A549 (cell line): Measurements from ENCODE around the gene PDE3A. TPM values are rescaled to one million over a fixed set of nuclear protein-coding genes. Genes with fewer than 3 reads are reported as not detected.

Source experiments
- ATAC-seq, 2 experiments: fragments of 200-7000 bp in 1 of 2; fragments of >200 bp in 1 of 2; cut with Nextera tagmentation in 1 of 2; cut with Tn5 transposase in 1 of 2; 3 replicates each; pipeline versions ENCODE4 v1.8.0 to v1.9.1; 2018 to 2020; ENCODE audit warnings: mild to moderate bottlenecking in 1 of 2, moderate library complexity in 1 of 2
- CTCF ChIA-PET: fragments of 300-600 bp; sonication (Branson Sonifier 250); formaldehyde crosslinking; extraction: SDS; loops from one replicate; lab custom pipeline; 2021; ENCODE audit warnings: antibody characterized with exemption, inconsistent platforms; lab: Yijun Ruan, JAX
- POLR2A ChIA-PET: fragments of 350-600 bp; formaldehyde crosslinking; extraction: SDS; loops from one replicate; lab custom pipeline; 2021; ENCODE audit warnings: antibody characterized with exemption, inconsistent platforms; lab: Yijun Ruan, JAX
- DNase-seq, 2 experiments: peaks; one replicate each; pipeline versions ENCODE4 v3.0.0 to v3.0.0-alpha.2; 2011 to 2016; ENCODE audit warnings: low read depth in 1 of 2, low spot score in 1 of 2
- FAIRE-seq: peaks from 2 replicates; lab custom pipeline; 2011; peaks lifted over from hg19 to GRCh38; lab: Jason Lieb, UNC
- H3K27ac ChIP-seq, 2 experiments: fragments of >200 bp; sonication (Bioruptor Twin); formaldehyde crosslinking; 3 replicates each; pipeline ENCODE4 v1.5.1; 2016 to 2017
- H3K4me1 ChIP-seq: fragments of >200 bp; sonication (Bioruptor Twin); formaldehyde crosslinking; 3 replicates; pipeline ENCODE4 v1.6.1; 2016
- H3K4me2 ChIP-seq: fragments of >200 bp; sonication (Bioruptor Twin); formaldehyde crosslinking; 3 replicates; pipeline ENCODE4 v1.6.1; 2016
- H3K4me3 ChIP-seq: fragments of >200 bp; sonication (Bioruptor Twin); formaldehyde crosslinking; 3 replicates; pipeline ENCODE4 v1.5.1; 2016
- H3K9me3 ChIP-seq: fragments of >200 bp; sonication (Bioruptor Twin); formaldehyde crosslinking; 3 replicates; pipeline ENCODE4 v1.6.1; 2016
- CBX8 ChIP-seq: fragments of 200-600 bp; sonication (generic); IDR thresholded peaks from 2 replicates; pipeline ENCODE4 v1.6.1; 2016
- CHD4 ChIP-seq: fragments of 200-600 bp; sonication (generic); IDR thresholded peaks from 2 replicates; pipeline ENCODE4 v1.6.1; 2016; ENCODE audit warnings: antibody characterized with exemption, mild to moderate bottlenecking, borderline replicate concordance
- EHF ChIP-seq: fragments of 250-450 bp; sonication (Bioruptor Pico); IDR thresholded peaks from 2 replicates; pipeline ENCODE4 v1.5.0; 2020; ENCODE audit warnings: mild to moderate bottlenecking
- EHMT2 ChIP-seq: fragments of 200-600 bp; sonication (generic); IDR thresholded peaks from 2 replicates; pipeline ENCODE4 v1.6.1; 2016; ENCODE audit warnings: antibody characterized with exemption, low read depth, mild to moderate bottlenecking, moderate library complexity
- FOXS1 ChIP-seq: fragments of 250-450 bp; sonication (Bioruptor Pico); IDR thresholded peaks from 2 replicates; pipeline ENCODE4 v1.5.0; 2020; ENCODE audit warnings: mild to moderate bottlenecking, moderate library complexity
- HOXA7 ChIP-seq: fragments of 250-450 bp; sonication (Bioruptor Pico); IDR thresholded peaks from 2 replicates; pipeline ENCODE4 v1.5.0; 2020; ENCODE audit warnings: mild to moderate bottlenecking, moderate library complexity
- HOXB5 ChIP-seq: fragments of 250-450 bp; sonication (Bioruptor Pico); IDR thresholded peaks from 2 replicates; pipeline ENCODE4 v1.5.0; 2020; ENCODE audit warnings: mild to moderate bottlenecking, moderate library complexity
- JUN ChIP-seq, 2 experiments: fragments of >200 bp; sonication (Bioruptor Twin); formaldehyde crosslinking; IDR thresholded peaks; 2 replicates in 1 of 2; 3 replicates in 1 of 2; pipeline ENCODE4 v1.6.1; 2016 to 2017
- KDM5A ChIP-seq: fragments of 200-600 bp; sonication (generic); IDR thresholded peaks from 2 replicates; pipeline ENCODE4 v1.6.1; 2016; ENCODE audit warnings: antibody characterized with exemption, mild to moderate bottlenecking
- MYC ChIP-seq: IDR thresholded peaks from 2 replicates; pipeline ENCODE4 v1.6.1; 2012; ENCODE audit warnings: mild to moderate bottlenecking, inconsistent platforms, low read length, improper control_type of control experiment, borderline replicate concordance
- RAD21 ChIP-seq, 2 experiments: fragments of >200 bp in 1 of 2; sonication (Bioruptor Twin) in 1 of 2; formaldehyde crosslinking in 1 of 2; IDR thresholded peaks in 1 of 2; conservative IDR thresholded peaks in 1 of 2; 2 replicates in 1 of 2; 3 replicates in 1 of 2; pipeline ENCODE4 v1.6.1; 2012 to 2018; ENCODE audit warnings: inconsistent platforms in 1 of 2
- RCOR1 ChIP-seq: fragments of 150-350 bp; IDR thresholded peaks from 2 replicates; pipeline ENCODE4 v1.6.1; 2014; ENCODE audit warnings: antibody characterized with exemption, low read length, low read depth
- SMC3 ChIP-seq: fragments of >200 bp; sonication (Bioruptor Twin); formaldehyde crosslinking; IDR thresholded peaks from 3 replicates; pipeline ENCODE4 v1.6.1; 2018; ENCODE audit warnings: inconsistent platforms
- TFCP2L1 ChIP-seq: fragments of 250-450 bp; sonication (Bioruptor Pico); IDR thresholded peaks from 2 replicates; pipeline ENCODE4 v1.5.0; 2021; ENCODE audit warnings: mild to moderate bottlenecking
- ZC3H11A ChIP-seq: fragments of 450-650 bp; IDR thresholded peaks from 2 replicates; pipeline ENCODE4 v1.6.1; 2014; ENCODE audit warnings: antibody characterized with exemption, mild to moderate bottlenecking
- WGBS: methylation state at CpG from one replicate; pipeline ENCODE4 v1.1.6; 2017; ENCODE audit errors: missing lambda C conversion rate; 5-methylcytosine and 5-hydroxymethylcytosine counted together
- polyA plus RNA-seq, 4 experiments: library from polyadenylated mRNA; depleted of rRNA in 3 of 4; stranded (reverse); fragments of >200 nt; fragmentation: RNase III in 1 of 4; extraction: RNeasy Plus Mini Kit Qiagen cat#74134 plus additional on column Dnase treatment in 1 of 4; gene quantifications; 2 replicates in 3 of 4; 3 replicates in 1 of 4; pipeline ENCODE4 v1.2.3, GENCODE V29; 2011 to 2017
- TF ChIP-seq, protein P1 (sequence below): fragments of >200 bp; sonication (Bioruptor Twin); formaldehyde crosslinking; IDR thresholded peaks from 3 replicates; pipeline ENCODE4 v1.5.1; 2016
- TF ChIP-seq, protein P2 (sequence below): fragments of >200 bp; sonication (Bioruptor Twin); formaldehyde crosslinking; IDR thresholded peaks from 2 replicates; pipeline ENCODE4 v1.6.1; 2016
- TF ChIP-seq, protein P3 (sequence below): fragments of 200-600 bp; sonication (generic); IDR thresholded peaks from 2 replicates; pipeline ENCODE4 v1.6.1; 2016; ENCODE audit warnings: antibody characterized with exemption, mild to moderate bottlenecking, moderate library complexity
- TF ChIP-seq, protein P4 (sequence below): IDR thresholded peaks from 2 replicates; pipeline ENCODE4 v1.6.1; 2012

The PDE3A gene
- polyA plus RNA-seq, 2 of the 4 experiments (the other 2 are of a cell fraction) = 7.6 to 12.7 TPM

DNA sequence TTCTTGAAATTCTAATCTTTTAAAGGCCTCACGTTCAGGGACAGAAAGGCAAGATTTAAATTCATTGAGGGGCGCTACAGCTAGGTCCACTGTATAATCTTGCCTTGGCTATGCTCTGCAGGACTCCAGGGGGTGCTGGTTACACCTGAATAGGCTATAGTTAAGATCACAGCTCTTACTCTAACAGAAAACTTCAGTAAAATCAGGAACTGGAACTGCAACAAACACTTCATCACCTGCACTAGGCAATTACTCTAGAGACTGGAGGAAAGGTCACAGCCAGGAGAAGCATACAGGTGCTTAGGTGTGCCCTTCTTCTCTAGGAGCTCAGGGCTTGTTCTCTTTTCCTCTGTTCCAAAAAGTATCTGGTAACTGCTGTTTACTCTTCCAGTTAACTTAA is 347.7 kb downstream of the PDE3A start:
- H3K27ac ChIP-seq = no peak overlapping the region
- no peaks in the 10 kb centered on the region for H3K9me3 ChIP-seq
- peak in 1 of 2 experiments; percentile 21; a peak in 1 of 5 replicates for TF ChIP-seq RAD21 (conservative IDR thresholded peaks at IDR 0.05 in 1 of 2, IDR thresholded peaks at IDR 0.05 in 1 of 2)
- no peak for TF ChIP-seq HOXB5
- POLR2A ChIA-PET = no interaction called here
- DNase-seq (peak in 1 of 2 experiments; percentile 10), FAIRE-seq (no peak), ATAC-seq (peak in 1 of 2 experiments; percentile 54; a peak in 1 of 6 replicates)
- WGBS = 58% methylated on average over 2 of the region's 2 CpGs
- CTCF ChIA-PET = interaction anchor here (1.1 kb wide), 1 partner anchor 9 kb away, joined by 3 read pairs; no protein-coding TSS in a partner anchor
- no peak overlapping the region for H3K4me2 ChIP-seq
- no peaks in the 10 kb centered on the region for H3K4me1 ChIP-seq
- H3K4me3 ChIP-seq = no peak overlapping the region

DNA sequence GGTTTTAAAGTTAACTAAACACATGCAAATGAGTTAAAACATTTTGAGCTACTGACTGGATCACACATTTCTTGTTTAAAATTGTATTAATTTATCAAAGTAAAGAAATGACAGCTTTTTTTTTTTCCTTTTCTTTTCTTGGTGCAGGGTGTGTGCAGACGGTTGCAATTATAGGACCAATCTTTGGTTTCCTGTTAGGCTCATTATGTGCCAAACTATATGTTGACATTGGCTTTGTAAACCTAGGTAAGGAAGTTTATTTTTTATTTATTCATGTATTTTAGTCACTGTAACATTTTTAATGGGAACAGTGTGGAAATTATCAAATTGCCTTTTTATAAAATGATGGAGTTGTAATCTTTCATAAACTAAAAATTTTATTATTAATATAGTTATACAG is 348.6 kb downstream of the PDE3A start:
- DNase-seq = no peak
- Histone ChIP-seq H3K4me2 (no peak overlapping the region), H3K4me3 (no peak overlapping the region), H3K9me3 (no peaks in the 10 kb centered on the region), H3K27ac (no peak overlapping the region), H3K4me1 (no peaks in the 10 kb centered on the region)
- CTCF ChIA-PET = no interaction called here
- 75% methylated on average over 1 of the region's 1 CpG for WGBS
- POLR2A ChIA-PET = interaction anchor here (0.6 kb wide), 1 partner anchor 554 kb away, joined by 4 read pairs; no protein-coding TSS in a partner anchor
- no peak for ATAC-seq
- TF ChIP-seq ZC3H11A = no peak
- TF ChIP-seq, protein P1, sequence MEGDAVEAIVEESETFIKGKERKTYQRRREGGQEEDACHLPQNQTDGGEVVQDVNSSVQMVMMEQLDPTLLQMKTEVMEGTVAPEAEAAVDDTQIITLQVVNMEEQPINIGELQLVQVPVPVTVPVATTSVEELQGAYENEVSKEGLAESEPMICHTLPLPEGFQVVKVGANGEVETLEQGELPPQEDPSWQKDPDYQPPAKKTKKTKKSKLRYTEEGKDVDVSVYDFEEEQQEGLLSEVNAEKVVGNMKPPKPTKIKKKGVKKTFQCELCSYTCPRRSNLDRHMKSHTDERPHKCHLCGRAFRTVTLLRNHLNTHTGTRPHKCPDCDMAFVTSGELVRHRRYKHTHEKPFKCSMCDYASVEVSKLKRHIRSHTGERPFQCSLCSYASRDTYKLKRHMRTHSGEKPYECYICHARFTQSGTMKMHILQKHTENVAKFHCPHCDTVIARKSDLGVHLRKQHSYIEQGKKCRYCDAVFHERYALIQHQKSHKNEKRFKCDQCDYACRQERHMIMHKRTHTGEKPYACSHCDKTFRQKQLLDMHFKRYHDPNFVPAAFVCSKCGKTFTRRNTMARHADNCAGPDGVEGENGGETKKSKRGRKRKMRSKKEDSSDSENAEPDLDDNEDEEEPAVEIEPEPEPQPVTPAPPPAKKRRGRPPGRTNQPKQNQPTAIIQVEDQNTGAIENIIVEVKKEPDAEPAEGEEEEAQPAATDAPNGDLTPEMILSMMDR = no peak
- TF ChIP-seq, protein P2, sequence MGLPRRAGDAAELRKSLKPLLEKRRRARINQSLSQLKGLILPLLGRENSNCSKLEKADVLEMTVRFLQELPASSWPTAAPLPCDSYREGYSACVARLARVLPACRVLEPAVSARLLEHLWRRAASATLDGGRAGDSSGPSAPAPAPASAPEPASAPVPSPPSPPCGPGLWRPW = no peak
- TF ChIP-seq, protein P3, sequence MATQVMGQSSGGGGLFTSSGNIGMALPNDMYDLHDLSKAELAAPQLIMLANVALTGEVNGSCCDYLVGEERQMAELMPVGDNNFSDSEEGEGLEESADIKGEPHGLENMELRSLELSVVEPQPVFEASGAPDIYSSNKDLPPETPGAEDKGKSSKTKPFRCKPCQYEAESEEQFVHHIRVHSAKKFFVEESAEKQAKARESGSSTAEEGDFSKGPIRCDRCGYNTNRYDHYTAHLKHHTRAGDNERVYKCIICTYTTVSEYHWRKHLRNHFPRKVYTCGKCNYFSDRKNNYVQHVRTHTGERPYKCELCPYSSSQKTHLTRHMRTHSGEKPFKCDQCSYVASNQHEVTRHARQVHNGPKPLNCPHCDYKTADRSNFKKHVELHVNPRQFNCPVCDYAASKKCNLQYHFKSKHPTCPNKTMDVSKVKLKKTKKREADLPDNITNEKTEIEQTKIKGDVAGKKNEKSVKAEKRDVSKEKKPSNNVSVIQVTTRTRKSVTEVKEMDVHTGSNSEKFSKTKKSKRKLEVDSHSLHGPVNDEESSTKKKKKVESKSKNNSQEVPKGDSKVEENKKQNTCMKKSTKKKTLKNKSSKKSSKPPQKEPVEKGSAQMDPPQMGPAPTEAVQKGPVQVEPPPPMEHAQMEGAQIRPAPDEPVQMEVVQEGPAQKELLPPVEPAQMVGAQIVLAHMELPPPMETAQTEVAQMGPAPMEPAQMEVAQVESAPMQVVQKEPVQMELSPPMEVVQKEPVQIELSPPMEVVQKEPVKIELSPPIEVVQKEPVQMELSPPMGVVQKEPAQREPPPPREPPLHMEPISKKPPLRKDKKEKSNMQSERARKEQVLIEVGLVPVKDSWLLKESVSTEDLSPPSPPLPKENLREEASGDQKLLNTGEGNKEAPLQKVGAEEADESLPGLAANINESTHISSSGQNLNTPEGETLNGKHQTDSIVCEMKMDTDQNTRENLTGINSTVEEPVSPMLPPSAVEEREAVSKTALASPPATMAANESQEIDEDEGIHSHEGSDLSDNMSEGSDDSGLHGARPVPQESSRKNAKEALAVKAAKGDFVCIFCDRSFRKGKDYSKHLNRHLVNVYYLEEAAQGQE = no peak
- TF ChIP-seq EHMT2 = no peak
- no peak for TF ChIP-seq MYC
- no peak for TF ChIP-seq HOXB5
- no peak for TF ChIP-seq CHD4
- TF ChIP-seq JUN (IDR thresholded peaks at IDR 0.05) = no peak
- TF ChIP-seq EHF = no peak
- TF ChIP-seq KDM5A = no peak
- TF ChIP-seq RCOR1 = no peak
- TF ChIP-seq TFCP2L1 (CRISPR knock-in tag) = no peak
- no peak for TF ChIP-seq SMC3
- TF ChIP-seq, protein P4, sequence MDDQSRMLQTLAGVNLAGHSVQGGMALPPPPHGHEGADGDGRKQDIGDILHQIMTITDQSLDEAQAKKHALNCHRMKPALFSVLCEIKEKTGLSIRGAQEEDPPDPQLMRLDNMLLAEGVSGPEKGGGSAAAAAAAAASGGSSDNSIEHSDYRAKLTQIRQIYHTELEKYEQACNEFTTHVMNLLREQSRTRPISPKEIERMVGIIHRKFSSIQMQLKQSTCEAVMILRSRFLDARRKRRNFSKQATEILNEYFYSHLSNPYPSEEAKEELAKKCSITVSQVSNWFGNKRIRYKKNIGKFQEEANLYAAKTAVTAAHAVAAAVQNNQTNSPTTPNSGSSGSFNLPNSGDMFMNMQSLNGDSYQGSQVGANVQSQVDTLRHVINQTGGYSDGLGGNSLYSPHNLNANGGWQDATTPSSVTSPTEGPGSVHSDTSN = no peak
- no peak for TF ChIP-seq HOXA7 (CRISPR knock-in tag)
- no peak for TF ChIP-seq FOXS1 (CRISPR knock-in tag)
- no peak for TF ChIP-seq CBX8
- FAIRE-seq = no peak
